IPS-15b (cell line): ENCODE results near the gene LRMDA.
"Not testable (repeated sequence)": the region's sequence is repeated elsewhere in the genome, so short reads cannot be mapped to it uniquely, and the experiment has no call there.

Experiments
- H3K27me3 ChIP-seq: one replicate; pipeline ENCODE4 v1.6.1; 2013; ENCODE audit warnings: low read length; ENCODE audit not compliant: control insufficient read depth, insufficient read depth
- H3K36me3 ChIP-seq: one replicate; pipeline ENCODE4 v1.6.1; 2013; ENCODE audit warnings: low read length; ENCODE audit not compliant: control insufficient read depth, insufficient read depth
- H3K4me1 ChIP-seq: one replicate; pipeline ENCODE4 v1.6.1; 2013; ENCODE audit warnings: mild to moderate bottlenecking, low read length; ENCODE audit not compliant: control insufficient read depth, insufficient read depth
- H3K4me3 ChIP-seq: one replicate; pipeline ENCODE4 v1.5.1; 2013; ENCODE audit warnings: low read depth, low read length
- H3K9ac ChIP-seq: one replicate; pipeline ENCODE4 v1.6.1; 2013; ENCODE audit warnings: low read depth, mild to moderate bottlenecking, low read length
- H3K9me3 ChIP-seq: one replicate; pipeline ENCODE4 v1.6.1; 2013; ENCODE audit warnings: mild to moderate bottlenecking, low read length; ENCODE audit not compliant: control insufficient read depth, insufficient read depth

LRMDA gene

GRCh38 chr10:75746356-75746755, 314.9 kb downstream of the LRMDA start:
- Histone ChIP-seq H3K27me3 (no peaks in the 10 kb centered on the region), H3K9ac (no peak overlapping the region), H3K36me3 (no peaks in the 10 kb centered on the region), H3K4me3 (no peak overlapping the region), H3K9me3 (no peaks in the 10 kb centered on the region), H3K4me1 (no peaks in the 10 kb centered on the region)

- not testable (repeated sequence) for H3K36me3 ChIP-seq
These were observed 318.9 kb downstream of the LRMDA start for GRCh38 chr10:75750093-75750875.

GRCh38 chr10:75751232-75751631, 319.8 kb downstream of the LRMDA start:
- Histone ChIP-seq H3K36me3 (no peaks in the 10 kb centered on the region), H3K9me3 (no peaks in the 10 kb centered on the region), H3K4me3 (no peak overlapping the region), H3K9ac (no peak overlapping the region), H3K4me1 (no peaks in the 10 kb centered on the region), H3K27me3 (no peaks in the 10 kb centered on the region)

More at GRCh38 chr10:75750093-75750875, 318.9 kb downstream of the LRMDA start:
- H3K9me3 ChIP-seq, H3K4me3 ChIP-seq, H3K4me1 ChIP-seq, H3K9ac ChIP-seq, H3K27me3 ChIP-seq: not testable (repeated sequence)

GRCh38 chr10:75753621-75754020, 322.2 kb downstream of the LRMDA start:
- Histone ChIP-seq H3K27me3 (no peaks in the 10 kb centered on the region), H3K36me3 (no peaks in the 10 kb centered on the region), H3K4me1 (no peaks in the 10 kb centered on the region), H3K9ac (no peak overlapping the region), H3K9me3 (no peaks in the 10 kb centered on the region), H3K4me3 (no peak overlapping the region)

GRCh38 chr10:75754096-75754831, 322.8 kb downstream of the LRMDA start:
- Histone ChIP-seq H3K4me3 (no peak overlapping the region), H3K36me3 (no peaks in the 10 kb centered on the region), H3K4me1 (no peaks in the 10 kb centered on the region), H3K9ac (no peak overlapping the region), H3K9me3 (no peaks in the 10 kb centered on the region), H3K27me3 (no peaks in the 10 kb centered on the region)

GRCh38 chr10:75755528-75755927, 324.1 kb downstream of the LRMDA start:
- H3K4me1 ChIP-seq, result no peaks in the 10 kb centered on the region
- H3K36me3 ChIP-seq, result no peaks in the 10 kb centered on the region
- H3K4me3 ChIP-seq, result no peak overlapping the region
- H3K9me3 ChIP-seq, result no peaks in the 10 kb centered on the region
- no peaks in the 10 kb centered on the region for H3K27me3 ChIP-seq
- H3K9ac ChIP-seq, result no peak overlapping the region

GRCh38 chr10:75761289-75761688, 329.9 kb downstream of the LRMDA start:
- Histone ChIP-seq H3K4me1 (no peaks in the 10 kb centered on the region), H3K9ac (no peak overlapping the region)

GRCh38 chr10:75762431-75762802, 331.0 kb downstream of the LRMDA start:
- Histone ChIP-seq H3K27me3 (no peaks in the 10 kb centered on the region), H3K4me3 (no peak overlapping the region), H3K4me1 (no peaks in the 10 kb centered on the region), H3K36me3 (no peaks in the 10 kb centered on the region), H3K9ac (no peak overlapping the region), H3K9me3 (no peaks in the 10 kb centered on the region)

More at GRCh38 chr10:75761289-75761688, 329.9 kb downstream of the LRMDA start:
- no peak overlapping the region for H3K4me3 ChIP-seq
- no peaks in the 10 kb centered on the region for H3K27me3 ChIP-seq
- no peaks in the 10 kb centered on the region for H3K36me3 ChIP-seq
- no peaks in the 10 kb centered on the region for H3K9me3 ChIP-seq

- Histone ChIP-seq H3K36me3 (no peaks in the 10 kb centered on the region), H3K4me1 (no peaks in the 10 kb centered on the region)
These were observed 332.2 kb downstream of the LRMDA start for GRCh38 chr10:75763652-75764051.

GRCh38 chr10:75764974-75765788, 333.8 kb downstream of the LRMDA start:
- Histone ChIP-seq H3K27me3 (no peaks in the 10 kb centered on the region), H3K9ac (no peak overlapping the region), H3K4me3 (no peak overlapping the region), H3K36me3 (no peaks in the 10 kb centered on the region), H3K4me1 (no peaks in the 10 kb centered on the region), H3K9me3 (no peaks in the 10 kb centered on the region)

More at GRCh38 chr10:75763652-75764051, 332.2 kb downstream of the LRMDA start:
- no peaks in the 10 kb centered on the region for H3K9me3 ChIP-seq
- H3K4me3 ChIP-seq, result no peak overlapping the region
- no peaks in the 10 kb centered on the region for H3K27me3 ChIP-seq
- no peak overlapping the region for H3K9ac ChIP-seq

- H3K36me3 ChIP-seq, result no peaks in the 10 kb centered on the region
- H3K9ac ChIP-seq, result no peak overlapping the region
- H3K27me3 ChIP-seq, result no peaks in the 10 kb centered on the region
- no peaks in the 10 kb centered on the region for H3K9me3 ChIP-seq
- H3K4me3 ChIP-seq, result no peak overlapping the region
- H3K4me1 ChIP-seq, result no peaks in the 10 kb centered on the region
These were observed 334.3 kb downstream of the LRMDA start for GRCh38 chr10:75765789-75766096.
